ENCODE data around the gene CES5A.

Gene CES5A

GRCh38 chr16:55828680-55829079, 46.5 kb downstream of the CES5A start:
- H3K36me3 ChIP-seq (ENCODE audit: insufficient read depth, low read length): no peaks in the 10 kb centered on the region
- H3K27me3 ChIP-seq (ENCODE audit: insufficient read depth, low read length): no peaks in the 10 kb centered on the region
- no peak overlapping the region for H3K4me2 ChIP-seq (ENCODE audit: low read length)
- H3K9ac ChIP-seq (ENCODE audit: low read length): no peak overlapping the region
- no peak overlapping the region for H3K27ac ChIP-seq (ENCODE audit: low read depth, low read length, poor library complexity, severe bottlenecking)
- H3K4me3 ChIP-seq (ENCODE audit: low read depth, low read length, poor library complexity, severe bottlenecking): no peak overlapping the region
- H3K79me2 ChIP-seq (ENCODE audit: insufficient read depth, low read length): no peaks in the 10 kb centered on the region
- H3K4me1 ChIP-seq (ENCODE audit: insufficient read depth, low read length, severe bottlenecking): no peaks in the 10 kb centered on the region
- no peaks in the 10 kb centered on the region for H3K9me3 ChIP-seq (ENCODE audit: low read length)
- H2AFZ ChIP-seq (ENCODE audit: low read length): no peak overlapping the region
- no peaks in the 10 kb centered on the region for H3F3A ChIP-seq (ENCODE audit: insufficient read depth, low read length)
- H4K20me1 ChIP-seq (ENCODE audit: insufficient read depth, low read length): no peaks in the 10 kb centered on the region
- TF ChIP-seq EZH2 (IDR thresholded peaks at IDR 0.05; ENCODE audit: borderline replicate concordance, low read length) (no peak), CTCF (IDR thresholded peaks at IDR 0.05; ENCODE audit: low read length) (no peak)
- no peaks in the 10 kb centered on the region for H3K9me2 ChIP-seq (ENCODE audit: low read depth, low read length)

- H3K79me2 ChIP-seq (ENCODE audit: insufficient read depth, low read length): no peaks in the 10 kb centered on the region
- H3F3A ChIP-seq (ENCODE audit: insufficient read depth, low read length): no peaks in the 10 kb centered on the region
- H3K27ac ChIP-seq (ENCODE audit: low read depth, low read length, poor library complexity, severe bottlenecking): no peak overlapping the region
- no peaks in the 10 kb centered on the region for H4K20me1 ChIP-seq (ENCODE audit: insufficient read depth, low read length)
- H2AFZ ChIP-seq (ENCODE audit: low read length): no peak overlapping the region
- no peaks in the 10 kb centered on the region for H3K9me3 ChIP-seq (ENCODE audit: low read length)
- no peak overlapping the region for H3K9ac ChIP-seq (ENCODE audit: low read length)
- no peaks in the 10 kb centered on the region for H3K9me2 ChIP-seq (ENCODE audit: low read depth, low read length)
- no peak overlapping the region for H3K4me3 ChIP-seq (ENCODE audit: low read depth, low read length, poor library complexity, severe bottlenecking)
- no peaks in the 10 kb centered on the region for H3K4me1 ChIP-seq (ENCODE audit: insufficient read depth, low read length, severe bottlenecking)
- no peak for TF ChIP-seq EZH2 (IDR thresholded peaks at IDR 0.05; ENCODE audit: borderline replicate concordance, low read length)
- no peak for TF ChIP-seq CTCF (IDR thresholded peaks at IDR 0.05; ENCODE audit: low read length)
- H3K36me3 ChIP-seq (ENCODE audit: insufficient read depth, low read length): no peaks in the 10 kb centered on the region
- H3K4me2 ChIP-seq (ENCODE audit: low read length): no peak overlapping the region
- H3K27me3 ChIP-seq (ENCODE audit: insufficient read depth, low read length): no peaks in the 10 kb centered on the region
Observed at GRCh38 chr16:55825115-55825728, 50.0 kb downstream of the CES5A start.

- H2AFZ ChIP-seq (ENCODE audit: low read length): no peak overlapping the region
- no peaks in the 10 kb centered on the region for H3K9me3 ChIP-seq (ENCODE audit: low read length)
- no peaks in the 10 kb centered on the region for H3K9me2 ChIP-seq (ENCODE audit: low read depth, low read length)
- no peaks in the 10 kb centered on the region for H3K27me3 ChIP-seq (ENCODE audit: insufficient read depth, low read length)
- no peak overlapping the region for H3K4me2 ChIP-seq (ENCODE audit: low read length)
- no peaks in the 10 kb centered on the region for H3K4me1 ChIP-seq (ENCODE audit: insufficient read depth, low read length, severe bottlenecking)
- no peak for TF ChIP-seq CTCF (IDR thresholded peaks at IDR 0.05; ENCODE audit: low read length)
- no peak for TF ChIP-seq EZH2 (IDR thresholded peaks at IDR 0.05; ENCODE audit: borderline replicate concordance, low read length)
- H3K36me3 ChIP-seq (ENCODE audit: insufficient read depth, low read length): no peaks in the 10 kb centered on the region
- no peaks in the 10 kb centered on the region for H3K79me2 ChIP-seq (ENCODE audit: insufficient read depth, low read length)
- H3F3A ChIP-seq (ENCODE audit: insufficient read depth, low read length): no peaks in the 10 kb centered on the region
- no peak overlapping the region for H3K27ac ChIP-seq (ENCODE audit: low read depth, low read length, poor library complexity, severe bottlenecking)
- H3K9ac ChIP-seq (ENCODE audit: low read length): no peak overlapping the region
- H3K4me3 ChIP-seq (ENCODE audit: low read depth, low read length, poor library complexity, severe bottlenecking): no peak overlapping the region
- no peaks in the 10 kb centered on the region for H4K20me1 ChIP-seq (ENCODE audit: insufficient read depth, low read length)
Observed at GRCh38 chr16:55824473-55825000, 50.6 kb downstream of the CES5A start.
